KMS-11 (cell line): ENCODE data around the gene TRIM33.
"Not testable (repeated sequence)": the region's sequence is repeated elsewhere in the genome, so short reads cannot be mapped to it uniquely, and the experiment has no call there.

ENCODE experiments used
- H2AFZ ChIP-seq: fragments of 200-600 bp; sonication (generic); 2 replicates; pipeline ENCODE4 v1.6.1; 2016; ENCODE audit warnings: antibody characterized with exemption, mixed run types, low read depth
- H3K27ac ChIP-seq: fragments of 200-600 bp; sonication (generic); 2 replicates; pipeline ENCODE4 v1.6.1; 2016; ENCODE audit warnings: mild to moderate bottlenecking, mixed run types
- H3K27me3 ChIP-seq: fragments of 200-600 bp; sonication (generic); 2 replicates; pipeline ENCODE4 v1.6.1; 2017; ENCODE audit warnings: mild to moderate bottlenecking, low read depth, mixed run types, moderate library complexity; ENCODE audit not compliant: insufficient read depth
- H3K36me3 ChIP-seq: fragments of 200-600 bp; sonication (generic); 2 replicates; pipeline ENCODE4 v1.6.1; 2017; ENCODE audit warnings: mild to moderate bottlenecking, mixed run types; ENCODE audit not compliant: insufficient read depth
- H3K4me1 ChIP-seq: fragments of 200-600 bp; sonication (generic); 2 replicates; pipeline ENCODE4 v1.6.1; 2016; ENCODE audit warnings: mild to moderate bottlenecking, low read depth, mixed run types; ENCODE audit not compliant: poor library complexity, severe bottlenecking
- H3K4me2 ChIP-seq: fragments of 200-600 bp; sonication (generic); 2 replicates; pipeline ENCODE4 v1.7.0; 2016; ENCODE audit warnings: mild to moderate bottlenecking, mixed run types
- H3K4me3 ChIP-seq: fragments of 200-600 bp; sonication (generic); IDR thresholded peaks from 2 replicates; pipeline ENCODE4 v1.6.1; 2017; ENCODE audit warnings: low read depth, low read length, mixed read lengths; ENCODE audit not compliant: insufficient read depth
- H3K79me2 ChIP-seq: fragments of 200-600 bp; sonication (generic); 2 replicates; pipeline ENCODE4 v1.6.1; 2016; ENCODE audit warnings: low read depth, mixed run types; ENCODE audit not compliant: insufficient read depth
- H3K9ac ChIP-seq: fragments of 200-600 bp; sonication (generic); 2 replicates; pipeline ENCODE4 v1.6.1; 2016; ENCODE audit warnings: mild to moderate bottlenecking, mixed run types
- H4K20me1 ChIP-seq: fragments of 200-600 bp; sonication (generic); 2 replicates; pipeline ENCODE4 v1.6.1; 2016; ENCODE audit warnings: mild to moderate bottlenecking, mixed run types; ENCODE audit not compliant: insufficient read depth
- CTCF ChIP-seq: fragments of 200-600 bp; sonication (generic); conservative IDR thresholded peaks from 2 replicates; pipeline ENCODE4 v1.6.1; 2017; ENCODE audit warnings: low read depth, mild to moderate bottlenecking, antibody characterized with exemption, low read length, moderate library complexity, mixed read lengths

The TRIM33 gene

GRCh38 chr1:114446198-114446597 is 64.8 kb downstream of the TRIM33 start:
- no peak overlapping the region for H2AFZ ChIP-seq
- H3K79me2 ChIP-seq: no peaks in the 10 kb centered on the region
- H3K9ac ChIP-seq: no peak overlapping the region
- H4K20me1 ChIP-seq: no peaks in the 10 kb centered on the region
- H3K27ac ChIP-seq: no peak overlapping the region
- no peaks in the 10 kb centered on the region for H3K36me3 ChIP-seq
- H3K27me3 ChIP-seq: no peaks in the 10 kb centered on the region
- no peak overlapping the region for H3K4me2 ChIP-seq
- H3K4me3 ChIP-seq: no peak overlapping the region
- H3K4me1 ChIP-seq: peaks cover 12% of the 10 kb centered on the region
- TF ChIP-seq CTCF: no peak

- H3K4me1 ChIP-seq, H3K9ac ChIP-seq, H3K27ac ChIP-seq, H3K79me2 ChIP-seq, H3K36me3 ChIP-seq, H4K20me1 ChIP-seq, H3K27me3 ChIP-seq, H3K4me3 ChIP-seq, H2AFZ ChIP-seq, H3K4me2 ChIP-seq: not testable (repeated sequence)
Measured at GRCh38 chr1:114443226-114443625, 67.8 kb downstream of the TRIM33 start.

GRCh38 chr1:114441332-114441731 is 69.7 kb downstream of the TRIM33 start:
- Histone ChIP-seq H3K36me3 (no peaks in the 10 kb centered on the region), H2AFZ (no peak overlapping the region), H3K4me2 (no peak overlapping the region), H3K79me2 (no peaks in the 10 kb centered on the region; the same call in 1 of the 2 replicates), H3K27me3 (no peaks in the 10 kb centered on the region), H3K4me3 (no peak overlapping the region), H3K27ac (no peak overlapping the region), H4K20me1 (no peaks in the 10 kb centered on the region), H3K4me1 (no peaks in the 10 kb centered on the region), H3K9ac (no peak overlapping the region)
- no peak for TF ChIP-seq CTCF

- Histone ChIP-seq H3K4me1 (no peaks in the 10 kb centered on the region), H3K79me2 (no peaks in the 10 kb centered on the region; the same call in 1 of the 2 replicates), H3K27ac (no peak overlapping the region), H2AFZ (no peak overlapping the region), H3K4me2 (no peak overlapping the region), H3K4me3 (no peak overlapping the region), H4K20me1 (no peaks in the 10 kb centered on the region), H3K36me3 (no peaks in the 10 kb centered on the region), H3K9ac (no peak overlapping the region), H3K27me3 (no peaks in the 10 kb centered on the region)
- no peak for TF ChIP-seq CTCF
Measured at GRCh38 chr1:114439369-114439768, 71.6 kb downstream of the TRIM33 start.

GRCh38 chr1:114437812-114438211 is 73.2 kb downstream of the TRIM33 start:
- no peak overlapping the region for H3K4me2 ChIP-seq
- H3K27me3 ChIP-seq: no peaks in the 10 kb centered on the region
- no peaks in the 10 kb centered on the region for H3K36me3 ChIP-seq
- no peak overlapping the region for H3K4me3 ChIP-seq
- no peak overlapping the region for H2AFZ ChIP-seq
- TF ChIP-seq CTCF: no peak
- no peaks in the 10 kb centered on the region for H4K20me1 ChIP-seq
- no peaks in the 10 kb centered on the region; the same call in 1 of the 2 replicates for H3K79me2 ChIP-seq
- H3K27ac ChIP-seq: no peak overlapping the region
- no peaks in the 10 kb centered on the region for H3K4me1 ChIP-seq
- H3K9ac ChIP-seq: no peak overlapping the region
